Forelimb muscle (tissue), 1 donor: ENCODE data around the gene MLX. TPM values are rescaled to one million over a fixed set of nuclear protein-coding genes. Genes with fewer than 3 reads are reported as not detected.
"Not testable (repeated sequence)": the region's sequence is repeated elsewhere in the genome, so short reads cannot be mapped to it uniquely, and the experiment has no call there.

Experiments
- DNase-seq: peaks from one replicate; pipeline ENCODE4 v3.0.0-alpha.2; 2013; ENCODE audit warnings: low read depth
- polyA plus RNA-seq: library from polyadenylated mRNA; unstranded; fragments of 120-200 nt; gene quantifications from one replicate; pipeline ENCODE4 v1.2.1, GENCODE V29; 2013; ENCODE audit not compliant: insufficient read length

The MLX gene
- polyA plus RNA-seq, 1 donor = 38.2 TPM

DNA sequence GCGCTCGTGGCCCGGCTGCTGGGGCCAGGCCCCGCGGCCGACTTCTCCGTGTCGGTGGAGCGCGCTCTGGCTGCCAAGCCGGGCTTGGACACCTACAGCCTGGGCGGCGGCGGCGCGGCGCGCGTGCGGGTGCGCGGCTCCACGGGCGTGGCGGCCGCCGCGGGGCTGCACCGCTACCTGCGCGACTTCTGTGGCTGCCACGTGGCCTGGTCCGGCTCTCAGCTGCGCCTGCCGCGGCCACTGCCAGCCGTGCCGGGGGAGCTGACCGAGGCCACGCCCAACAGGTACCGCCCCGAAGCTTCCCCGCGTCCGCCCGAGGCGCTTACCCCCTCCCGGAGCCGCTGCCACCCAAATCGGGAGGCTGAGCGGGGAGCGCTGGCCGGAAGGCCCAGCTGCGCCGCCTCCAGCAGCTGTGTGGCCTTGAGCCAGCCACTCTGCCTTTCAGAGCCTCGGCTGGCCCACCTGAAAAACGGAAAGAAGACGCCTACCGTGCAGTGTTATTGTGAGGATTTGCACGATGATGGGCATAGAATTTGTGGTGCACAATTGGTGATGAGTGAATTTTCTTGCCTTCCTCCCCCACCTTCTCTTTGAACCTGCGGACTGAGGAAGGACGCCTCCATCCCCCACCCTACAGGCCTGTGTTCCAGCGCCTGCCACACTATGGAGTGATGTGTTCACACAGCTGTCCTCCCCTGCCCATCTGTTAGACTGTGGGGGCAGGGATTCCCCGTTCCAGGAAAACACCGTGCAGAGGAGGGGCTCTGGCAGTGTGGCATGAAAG is 30.3 kb upstream of the MLX start:
- DNase-seq = no peak

DNA sequence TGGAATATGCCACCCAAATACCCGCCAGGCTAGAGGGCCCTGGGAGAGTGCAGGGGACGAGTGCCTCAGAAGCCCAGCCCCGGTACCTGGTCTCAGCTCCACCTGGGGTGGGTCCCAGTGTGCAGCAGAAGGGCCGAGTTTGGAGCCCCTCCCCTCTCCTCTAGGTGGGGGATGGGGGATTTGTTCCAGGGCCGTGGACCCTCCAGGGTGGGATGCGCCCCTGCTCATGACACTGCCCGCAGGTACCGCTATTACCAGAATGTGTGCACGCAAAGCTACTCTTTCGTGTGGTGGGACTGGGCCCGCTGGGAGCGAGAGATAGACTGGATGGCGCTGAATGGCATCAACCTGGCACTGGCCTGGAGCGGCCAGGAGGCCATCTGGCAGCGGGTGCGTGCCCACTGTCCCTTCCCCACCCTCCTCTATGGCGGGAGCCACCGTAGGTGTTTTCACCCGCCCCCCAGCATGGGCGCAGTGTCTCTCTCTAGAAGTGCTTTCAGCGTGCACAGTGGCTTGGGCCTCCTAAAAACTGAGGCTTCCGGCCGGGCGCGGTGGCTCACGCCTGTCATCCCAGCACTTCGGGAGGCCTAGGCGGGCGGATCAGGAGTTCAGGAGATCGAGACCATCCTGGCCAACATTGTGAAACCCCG is 29.6 kb upstream of the MLX start:
- DNase-seq = no peak

DNA sequence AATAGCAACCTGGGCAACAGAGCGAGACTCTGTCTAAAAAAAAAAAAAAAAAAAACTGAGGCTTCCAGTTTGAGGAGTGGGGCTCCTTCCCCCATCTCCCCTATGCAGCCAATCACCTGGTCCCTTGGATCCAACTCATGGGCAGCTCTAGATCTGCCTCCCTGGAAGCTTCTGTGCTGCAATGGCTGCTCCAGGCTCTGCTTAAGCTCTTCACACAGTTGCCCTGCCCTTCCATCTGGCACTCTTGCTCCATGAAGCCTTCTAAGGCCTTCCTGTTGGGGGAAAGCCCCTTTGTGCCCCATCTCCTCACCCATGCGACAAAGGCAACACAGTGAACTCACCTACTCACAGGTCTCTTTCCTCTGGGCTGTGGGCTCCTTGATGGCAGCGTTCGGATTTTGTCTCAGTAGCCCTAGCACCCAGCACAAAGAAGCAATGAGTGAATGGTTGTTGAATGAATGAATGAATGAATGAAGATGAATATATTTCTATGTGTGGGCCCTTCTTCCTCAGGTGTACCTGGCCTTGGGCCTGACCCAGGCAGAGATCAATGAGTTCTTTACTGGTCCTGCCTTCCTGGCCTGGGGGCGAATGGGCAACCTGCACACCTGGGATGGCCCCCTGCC is 29.0 kb upstream of the MLX start:
- DNase-seq = no peak

DNA sequence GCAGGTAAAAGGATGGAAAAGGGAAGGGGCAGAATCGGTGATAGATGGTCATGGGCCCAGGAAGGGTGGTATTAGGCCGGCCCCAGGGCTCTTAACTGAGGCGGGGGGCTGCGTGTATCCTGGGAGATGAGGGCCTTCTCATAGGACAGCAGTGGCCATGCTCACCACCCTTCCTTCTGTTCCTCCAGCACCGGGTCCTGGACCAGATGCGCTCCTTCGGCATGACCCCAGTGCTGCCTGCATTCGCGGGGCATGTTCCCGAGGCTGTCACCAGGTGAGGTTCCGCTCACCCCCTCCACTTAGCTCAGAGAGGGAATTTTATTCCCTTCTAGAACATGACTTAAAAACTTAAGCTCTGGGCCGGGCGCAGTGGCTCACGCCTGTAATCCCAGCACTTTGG is 28.4 kb upstream of the MLX start:
- DNase-seq = no peak

DNA sequence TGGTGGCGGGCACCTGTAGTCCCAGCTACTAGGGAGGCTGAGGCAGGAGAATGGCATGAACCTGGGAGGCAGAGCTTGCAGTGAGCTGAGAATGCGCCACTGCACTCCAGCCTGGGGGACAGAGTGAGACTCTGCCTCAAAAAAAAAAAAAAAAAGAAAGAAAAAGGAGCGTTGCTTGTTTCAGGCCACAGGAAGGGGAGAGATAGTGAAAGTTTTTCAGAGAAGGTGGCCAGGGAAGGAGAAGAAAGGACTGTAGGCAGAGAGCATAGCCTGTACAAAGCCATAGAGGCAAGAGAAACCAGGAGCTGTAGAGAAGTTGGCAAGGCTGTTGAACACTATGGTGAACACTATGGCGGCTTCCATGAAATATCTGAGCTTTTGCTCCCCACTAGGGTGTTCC is 26.3 kb upstream of the MLX start:
- DNase-seq = not testable (repeated sequence)

DNA sequence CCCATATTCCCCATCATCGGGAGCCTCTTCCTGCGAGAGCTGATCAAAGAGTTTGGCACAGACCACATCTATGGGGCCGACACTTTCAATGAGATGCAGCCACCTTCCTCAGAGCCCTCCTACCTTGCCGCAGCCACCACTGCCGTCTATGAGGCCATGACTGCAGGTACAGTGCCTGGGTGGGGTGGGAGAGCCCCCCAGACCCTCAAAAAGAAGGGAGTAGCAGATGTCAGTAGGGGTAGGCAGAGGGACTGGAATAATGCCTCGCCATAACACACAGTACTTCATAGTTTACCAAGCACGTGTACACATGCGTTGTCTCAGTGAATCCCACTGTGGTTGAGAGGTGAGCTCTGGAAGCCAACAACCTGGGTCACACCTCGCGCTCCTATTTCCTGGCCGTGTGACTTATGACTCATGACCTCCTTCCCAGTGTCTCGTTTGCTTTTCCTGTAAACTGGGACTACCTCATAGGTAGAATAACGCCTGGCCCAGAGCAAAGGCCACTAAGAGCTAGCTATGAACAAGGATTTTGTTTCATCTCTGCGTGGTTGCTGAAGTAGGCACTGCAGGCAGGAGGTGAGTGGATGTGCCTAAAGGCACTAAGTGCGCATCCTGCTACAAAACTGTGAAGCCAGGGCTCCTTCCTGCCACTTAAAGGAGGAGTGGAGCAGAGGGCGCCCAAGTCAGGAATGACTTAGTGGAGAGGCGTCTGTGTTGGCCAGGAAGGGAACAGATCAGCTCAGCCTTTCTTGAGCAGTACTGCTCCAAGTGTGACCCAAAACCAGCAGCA is 25.7 kb upstream of the MLX start:
- DNase-seq = no peak

DNA sequence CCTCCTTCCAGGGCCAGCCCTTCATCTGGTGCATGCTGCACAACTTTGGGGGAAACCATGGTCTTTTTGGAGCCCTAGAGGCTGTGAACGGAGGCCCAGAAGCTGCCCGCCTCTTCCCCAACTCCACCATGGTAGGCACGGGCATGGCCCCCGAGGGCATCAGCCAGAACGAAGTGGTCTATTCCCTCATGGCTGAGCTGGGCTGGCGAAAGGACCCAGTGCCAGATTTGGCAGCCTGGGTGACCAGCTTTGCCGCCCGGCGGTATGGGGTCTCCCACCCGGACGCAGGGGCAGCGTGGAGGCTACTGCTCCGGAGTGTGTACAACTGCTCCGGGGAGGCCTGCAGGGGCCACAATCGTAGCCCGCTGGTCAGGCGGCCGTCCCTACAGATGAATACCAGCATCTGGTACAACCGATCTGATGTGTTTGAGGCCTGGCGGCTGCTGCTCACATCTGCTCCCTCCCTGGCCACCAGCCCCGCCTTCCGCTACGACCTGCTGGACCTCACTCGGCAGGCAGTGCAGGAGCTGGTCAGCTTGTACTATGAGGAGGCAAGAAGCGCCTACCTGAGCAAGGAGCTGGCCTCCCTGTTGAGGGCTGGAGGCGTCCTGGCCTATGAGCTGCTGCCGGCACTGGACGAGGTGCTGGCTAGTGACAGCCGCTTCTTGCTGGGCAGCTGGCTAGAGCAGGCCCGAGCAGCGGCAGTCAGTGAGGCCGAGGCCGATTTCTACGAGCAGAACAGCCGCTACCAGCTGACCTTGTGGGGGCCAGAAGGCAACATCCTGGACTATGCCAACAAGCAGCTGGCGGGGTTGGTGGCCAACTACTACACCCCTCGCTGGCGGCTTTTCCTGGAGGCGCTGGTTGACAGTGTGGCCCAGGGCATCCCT is 23.5 kb upstream of the MLX start:
- no peak for DNase-seq

DNA sequence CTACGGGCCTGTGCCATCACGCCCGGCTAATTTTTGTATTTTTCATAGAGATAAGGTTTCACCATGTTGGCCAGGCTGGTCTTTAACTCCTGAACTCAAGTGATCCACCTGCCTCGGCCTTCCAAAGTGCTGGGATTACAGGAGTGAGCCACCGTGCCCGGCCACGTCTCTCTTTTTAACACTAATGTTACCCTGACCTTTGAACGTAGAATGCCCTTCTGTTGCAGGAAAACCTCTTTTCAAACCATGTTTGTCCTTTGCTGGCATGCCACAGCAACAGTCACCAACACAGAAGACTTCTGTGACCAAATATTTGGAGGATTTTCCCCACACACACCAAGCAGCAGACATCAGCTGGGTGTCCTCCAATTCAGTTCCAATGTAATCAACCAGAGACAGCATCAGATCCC is 22.0 kb upstream of the MLX start:
- no peak for DNase-seq

DNA sequence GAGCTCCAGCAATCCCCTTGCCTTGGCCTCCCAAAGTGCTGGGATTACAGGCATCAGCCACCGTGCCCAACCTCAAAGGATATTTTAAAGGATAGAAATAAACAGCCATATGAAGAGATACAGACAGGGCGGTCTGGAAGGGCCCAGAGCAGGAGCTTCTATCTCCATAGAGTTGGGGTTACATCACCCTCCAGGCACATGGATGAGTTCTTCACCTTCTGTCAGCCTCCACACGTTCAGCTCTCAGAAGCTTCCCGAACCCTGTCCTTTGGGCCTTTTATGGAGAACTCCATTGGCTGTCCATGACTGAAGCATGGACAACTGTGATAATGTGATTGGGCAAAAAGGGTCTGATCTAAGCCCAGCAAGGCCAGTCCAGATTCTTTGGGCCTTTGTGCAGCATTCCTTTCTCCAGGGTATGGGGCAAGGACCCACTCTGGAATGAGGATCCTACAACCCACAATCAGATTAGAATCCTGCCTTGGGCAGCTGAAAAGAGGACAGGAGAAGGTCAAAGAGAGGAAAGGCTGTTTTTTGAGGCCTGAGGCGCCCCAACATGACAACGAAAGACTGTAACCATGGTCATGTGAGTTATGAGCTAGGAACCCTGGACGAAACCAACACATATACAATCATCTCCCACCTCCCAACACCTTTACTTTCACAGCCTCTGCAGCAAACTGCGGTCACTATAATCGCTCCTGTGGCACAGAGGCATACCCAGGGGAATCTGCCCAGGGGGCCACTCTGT is 21.0 kb upstream of the MLX start:
- not testable (repeated sequence) for DNase-seq

DNA sequence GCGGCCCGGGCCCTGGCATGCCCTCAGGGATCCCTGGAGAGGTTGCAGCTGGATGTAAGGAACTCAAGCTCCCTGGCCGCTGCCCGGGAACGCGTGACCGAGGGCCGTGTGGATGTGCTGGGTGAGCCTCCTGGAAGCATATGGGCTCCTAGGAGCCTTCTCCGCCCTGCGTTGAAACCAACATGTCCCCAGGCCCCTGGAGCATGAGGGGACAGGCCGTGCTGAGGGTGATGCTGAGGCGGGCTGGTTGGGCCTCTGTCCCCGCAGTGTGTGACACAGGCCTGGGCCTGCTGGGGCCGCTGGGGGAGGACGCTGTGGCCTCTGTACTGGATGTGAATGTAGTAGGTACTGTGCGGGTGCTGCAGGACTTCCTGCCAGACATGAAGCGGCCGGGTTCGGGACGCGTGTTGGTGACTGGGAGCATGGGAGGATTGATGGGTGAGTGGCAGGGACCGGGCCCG is 19.9 kb upstream of the MLX start:
- no peak for DNase-seq

DNA sequence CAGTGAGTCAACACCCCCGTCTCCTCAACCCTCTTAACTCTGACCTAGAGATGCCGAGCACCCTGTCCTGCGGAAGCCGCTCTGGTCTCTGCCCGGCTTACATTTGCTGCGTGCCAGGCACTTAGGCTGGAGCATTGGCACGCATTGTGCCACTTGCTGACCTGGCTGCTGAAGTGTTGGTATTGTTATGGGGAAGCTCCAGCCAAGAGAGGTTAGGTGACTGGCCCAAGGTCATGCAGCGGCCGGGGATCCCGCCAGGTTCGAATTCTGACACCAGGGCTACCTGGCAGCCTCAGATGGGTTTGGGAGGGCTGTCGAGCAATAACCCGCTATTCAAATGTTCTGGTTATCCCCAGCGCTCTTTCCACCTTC is 19.2 kb upstream of the MLX start:
- no peak for DNase-seq

DNA sequence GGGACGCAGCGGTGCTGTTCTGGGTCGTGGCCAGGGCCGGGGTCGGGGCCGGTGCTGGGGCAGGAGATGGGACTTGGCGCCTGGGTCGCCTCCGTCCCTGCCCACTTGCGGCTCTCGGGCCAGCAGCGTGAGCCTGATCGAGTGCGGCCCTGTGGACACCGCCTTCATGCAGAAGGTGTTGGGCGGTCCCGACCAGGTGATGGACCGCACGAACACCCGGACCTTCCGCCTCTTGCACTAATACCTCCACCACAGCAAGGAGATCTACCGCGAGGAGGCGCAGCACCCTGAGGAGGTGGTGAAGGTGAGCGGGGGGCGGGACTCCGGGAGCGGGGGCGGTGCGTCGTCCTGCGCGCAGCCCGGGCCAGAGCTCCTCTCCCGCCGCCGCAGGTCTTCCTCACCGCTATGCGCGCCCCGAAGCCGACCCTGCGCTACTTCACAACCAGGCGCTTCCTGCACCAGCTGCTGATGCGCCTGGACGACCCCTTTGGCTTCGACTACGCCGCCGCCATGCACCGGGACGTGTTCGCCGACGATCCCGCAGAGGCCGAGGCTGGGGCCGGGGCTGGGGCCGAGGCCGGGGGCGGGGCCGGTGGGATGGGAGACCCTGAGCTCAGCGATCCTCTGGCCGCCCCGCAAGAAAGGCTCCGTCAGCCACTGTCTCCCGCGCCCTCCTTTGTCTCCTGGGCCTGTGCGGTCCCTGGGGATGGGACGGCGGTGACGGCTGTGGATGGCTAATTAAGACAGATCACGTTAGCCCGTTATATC is 18.6 kb upstream of the MLX start:
- DNase-seq = no peak

DNA sequence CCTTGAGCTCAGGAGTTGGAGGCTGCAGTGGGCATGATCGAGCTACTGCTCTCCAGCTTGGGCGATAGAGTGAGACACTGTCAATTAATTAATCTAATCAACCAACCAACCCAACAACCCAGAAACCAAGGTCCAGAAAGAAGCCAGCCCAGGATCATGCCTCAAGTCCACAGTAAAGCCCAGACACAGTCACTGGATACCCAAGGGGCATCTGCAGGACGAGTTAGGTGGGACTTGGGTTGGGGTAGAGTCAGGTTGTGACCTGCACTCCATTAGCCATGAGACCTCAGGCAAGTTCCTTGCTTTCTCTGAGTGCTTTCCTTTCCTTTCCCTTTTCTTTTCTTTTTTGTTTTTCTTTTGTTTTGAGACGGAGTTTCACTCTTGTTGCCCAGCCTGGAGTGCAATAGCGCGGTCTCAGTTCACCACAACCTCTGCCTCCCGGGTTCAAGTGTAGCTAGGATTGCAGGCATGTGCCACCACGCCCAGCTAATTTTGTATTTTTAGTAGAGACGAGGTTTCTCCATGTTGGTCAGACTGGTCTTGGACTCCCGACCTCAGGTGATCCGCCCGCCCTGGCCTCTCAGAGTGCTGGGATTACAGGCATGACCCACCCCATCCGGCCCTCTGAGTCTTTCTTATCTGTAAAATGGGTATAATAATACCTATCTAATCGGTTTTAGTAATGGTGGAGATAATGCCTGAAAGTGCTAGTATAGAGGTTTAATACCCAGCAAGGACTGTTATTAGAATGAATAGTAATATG is 17.7 kb upstream of the MLX start:
- DNase-seq = no peak

DNA sequence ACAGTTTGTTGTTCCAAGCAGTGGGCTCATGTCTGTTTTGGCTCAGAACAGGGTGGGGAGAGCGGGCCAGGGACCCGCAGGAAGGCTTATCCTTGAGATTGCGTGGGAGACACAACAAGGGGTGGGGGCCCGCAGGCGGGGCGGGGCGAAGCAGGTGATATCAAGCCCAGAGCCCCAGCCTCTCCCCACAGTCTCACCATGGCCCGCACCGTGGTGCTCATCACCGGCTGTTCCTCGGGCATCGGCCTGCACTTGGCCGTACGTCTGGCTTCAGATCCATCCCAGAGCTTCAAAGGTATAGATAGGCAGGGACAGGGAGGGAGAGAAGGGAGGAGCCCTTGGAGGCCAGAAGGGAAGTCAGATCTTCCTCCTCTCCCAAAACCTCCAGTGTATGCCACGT is 14.2 kb upstream of the MLX start, which contains the start of gene HSD17B1:
HSD17B1 (plus strand) TSS at position 188 of the 400 bp plus-strand sequence; CDS start at position 199, 11 bp downstream.
- not testable (repeated sequence) for DNase-seq

DNA sequence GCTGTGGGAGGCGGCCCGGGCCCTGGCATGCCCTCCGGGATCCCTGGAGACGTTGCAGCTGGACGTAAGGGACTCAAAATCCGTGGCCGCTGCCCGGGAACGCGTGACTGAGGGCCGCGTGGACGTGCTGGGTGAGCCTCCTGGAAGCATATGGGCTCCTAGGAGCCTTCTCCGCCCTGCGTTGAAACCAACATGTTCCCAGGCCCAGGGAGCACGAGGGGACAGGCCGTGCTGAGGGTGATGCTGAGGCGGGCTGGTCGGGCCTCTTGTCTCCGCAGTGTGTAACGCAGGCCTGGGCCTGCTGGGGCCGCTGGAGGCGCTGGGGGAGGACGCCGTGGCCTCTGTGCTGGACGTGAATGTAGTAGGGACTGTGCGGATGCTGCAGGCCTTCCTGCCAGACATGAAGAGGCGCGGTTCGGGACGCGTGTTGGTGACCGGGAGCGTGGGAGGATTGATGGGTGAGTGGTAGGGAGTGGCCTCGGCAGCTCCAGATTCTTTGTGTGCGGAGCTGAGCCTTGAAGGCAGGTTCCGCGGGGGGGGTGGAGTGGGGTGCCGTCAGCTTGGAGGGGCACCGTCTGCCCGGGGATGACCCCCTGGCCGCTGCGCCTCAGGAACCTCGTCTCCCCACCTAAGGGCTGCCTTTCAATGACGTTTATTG is 13.6 kb upstream of the MLX start:
- no peak for DNase-seq

DNA sequence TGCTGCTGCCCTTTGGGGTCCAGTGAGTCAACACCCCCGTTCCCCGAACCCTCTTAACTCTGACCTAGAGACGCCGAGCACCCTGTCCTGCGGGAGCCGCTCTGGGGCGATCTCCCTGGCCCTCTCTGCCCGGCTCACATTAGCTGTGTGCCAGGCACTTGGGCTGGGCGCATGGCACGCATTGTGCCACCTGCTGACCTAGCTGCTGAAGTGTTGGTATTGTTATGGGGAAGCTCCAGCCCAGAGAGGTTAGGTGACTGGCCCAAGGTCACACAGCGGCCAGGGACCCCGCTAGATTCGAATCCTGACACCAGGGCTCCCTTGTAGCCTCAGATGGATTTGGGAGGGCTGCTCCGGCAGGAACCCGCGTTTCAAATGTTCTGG is 13.0 kb upstream of the MLX start:
- DNase-seq = no peak

DNA sequence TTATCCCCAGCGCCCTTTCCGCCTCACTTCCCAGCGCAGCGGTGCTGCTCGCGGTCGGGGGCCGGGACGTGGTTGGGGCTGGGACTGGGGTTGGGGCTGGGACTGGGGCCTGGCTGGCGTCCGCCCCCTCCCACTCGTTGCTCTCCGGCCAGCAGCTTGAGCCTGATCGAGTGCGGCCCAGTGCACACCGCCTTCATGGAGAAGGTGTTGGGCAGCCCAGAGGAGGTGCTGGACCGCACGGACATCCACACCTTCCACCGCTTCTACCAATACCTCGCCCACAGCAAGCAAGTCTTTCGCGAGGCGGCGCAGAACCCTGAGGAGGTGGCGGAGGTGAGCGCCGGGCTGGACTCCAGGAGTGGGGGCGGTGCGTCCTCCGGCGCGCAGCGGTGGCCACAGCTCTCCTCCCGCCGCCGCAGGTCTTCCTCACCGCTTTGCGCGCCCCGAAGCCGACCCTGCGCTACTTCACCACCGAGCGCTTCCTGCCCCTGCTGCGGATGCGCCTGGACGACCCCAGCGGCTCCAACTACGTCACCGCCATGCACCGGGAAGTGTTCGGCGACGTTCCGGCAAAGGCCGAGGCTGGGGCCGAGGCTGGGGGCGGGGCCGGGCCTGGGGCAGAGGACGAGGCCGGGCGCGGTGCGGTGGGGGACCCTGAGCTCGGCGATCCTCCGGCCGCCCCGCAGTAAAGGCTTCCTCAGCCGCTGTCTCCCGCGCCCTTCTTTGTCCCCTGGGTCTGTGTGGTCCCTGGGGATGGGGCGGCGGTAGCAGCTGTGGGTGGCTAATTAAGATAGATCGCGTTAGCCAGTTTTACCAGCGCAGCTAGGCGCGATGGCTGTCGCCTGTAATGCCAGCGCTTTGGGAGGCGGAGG is 12.4 kb upstream of the MLX start:
- DNase-seq = no peak
